ENCODE results near the gene MUC3A.

GRCh38 chr7:100914208-100914878, 35.0 kb upstream of the MUC3A start:
- TF ChIP-seq POLR2AphosphoS5 (IDR thresholded peaks at IDR 0.05) (no peak), CTCF (IDR thresholded peaks at IDR 0.05) (no peak)
